NCI-H2171 (cell line): ENCODE data around the gene EMCN.
A peak's percentile ranks its signal among the peaks of the same experiment; 100 is the strongest.
"Not testable (repeated sequence)": the region's sequence is repeated elsewhere in the genome, so short reads cannot be mapped to it uniquely, and the experiment has no call there.

Experiments
- DNase-seq: peaks from one replicate; lab custom pipeline; 2025; lab: John Stamatoyannopoulos, UW

The EMCN gene

GRCh38 chr4:100379583-100380105 is 138.2 kb downstream of the EMCN start:
- DNase-seq, result no peak

GRCh38 chr4:100372432-100372831 is 145.4 kb downstream of the EMCN start:
- peak; percentile 1 for DNase-seq

DNA sequence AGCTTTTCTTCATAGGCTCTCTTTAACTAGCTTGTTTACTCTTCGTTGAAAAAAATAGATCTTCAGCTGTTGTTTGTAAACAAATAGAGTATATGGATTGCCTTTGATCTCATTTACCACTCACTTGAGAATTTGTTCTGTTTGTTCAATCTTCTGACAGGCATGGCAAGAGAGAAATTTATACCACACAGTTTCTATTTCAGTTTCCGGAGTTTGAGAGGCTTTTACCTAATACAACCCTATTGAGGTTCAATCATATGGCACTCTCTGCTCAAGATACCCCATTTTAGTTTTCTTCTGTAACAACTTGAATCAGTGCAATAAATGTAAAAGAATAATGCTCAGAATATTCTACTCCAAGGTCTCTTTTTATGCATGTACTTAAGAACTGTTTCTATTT is 148.0 kb downstream of the EMCN start:
- DNase-seq, result no peak

DNA sequence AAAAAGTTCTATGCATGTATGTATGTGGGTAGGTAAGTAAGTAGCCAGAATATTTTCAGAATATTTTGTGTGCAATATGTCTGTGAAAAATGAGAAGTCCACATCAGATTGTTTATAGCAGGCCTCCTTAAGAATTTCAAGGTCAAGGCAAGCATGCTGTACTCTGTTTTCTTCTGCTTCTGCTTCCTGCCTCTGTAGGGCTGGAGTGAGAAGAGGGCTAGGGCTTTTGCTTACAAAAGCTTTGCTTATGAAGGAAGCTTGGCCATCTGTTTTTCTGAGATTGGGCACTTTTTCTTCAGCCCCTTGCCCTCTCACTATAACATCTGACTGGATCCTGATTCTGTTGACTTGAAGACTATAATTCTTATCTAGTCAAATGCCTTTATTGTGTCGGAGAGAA is 150.4 kb downstream of the EMCN start:
- DNase-seq, result no peak

DNA sequence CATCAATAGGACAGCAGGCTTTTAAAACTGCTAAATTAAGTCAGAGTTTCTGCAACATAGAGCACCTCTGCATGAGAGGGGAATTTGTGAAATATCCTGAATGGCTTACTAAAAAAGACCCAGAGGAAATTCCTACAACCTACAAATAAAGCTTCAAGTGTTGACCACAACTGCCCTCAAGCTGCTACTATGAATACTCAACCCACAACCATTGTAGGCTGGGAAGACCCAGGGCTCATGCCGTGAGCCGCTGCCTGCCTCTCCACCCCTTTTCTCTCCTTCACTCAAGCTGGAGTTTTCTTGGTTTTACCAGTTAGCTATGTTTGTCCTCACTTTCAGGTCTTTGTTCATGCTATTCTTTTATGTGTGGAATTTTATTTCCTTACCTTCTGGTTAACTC is 151.6 kb downstream of the EMCN start:
- no peak for DNase-seq

- no peak for DNase-seq
Measured at GRCh38 chr4:100362366-100362765, 155.5 kb downstream of the EMCN start.

DNA sequence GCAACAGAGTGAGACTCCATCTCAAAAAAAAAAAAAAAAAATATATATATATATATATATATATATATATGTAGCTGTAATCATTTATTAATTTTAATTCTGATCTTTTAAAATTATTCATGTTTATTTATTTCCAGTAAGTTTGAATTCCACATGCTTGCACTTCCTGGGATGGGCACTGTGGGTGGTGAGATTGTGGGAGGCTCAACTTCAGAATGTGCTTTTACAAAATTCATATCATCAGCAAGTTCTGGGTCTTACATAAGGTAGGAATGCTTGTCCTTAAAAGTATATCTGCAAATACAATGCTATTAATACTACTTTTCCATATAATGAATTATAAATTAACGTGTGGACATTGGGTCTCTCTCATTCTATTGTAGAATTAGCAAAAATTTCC is 156.5 kb downstream of the EMCN start:
- DNase-seq, result no peak

DNA sequence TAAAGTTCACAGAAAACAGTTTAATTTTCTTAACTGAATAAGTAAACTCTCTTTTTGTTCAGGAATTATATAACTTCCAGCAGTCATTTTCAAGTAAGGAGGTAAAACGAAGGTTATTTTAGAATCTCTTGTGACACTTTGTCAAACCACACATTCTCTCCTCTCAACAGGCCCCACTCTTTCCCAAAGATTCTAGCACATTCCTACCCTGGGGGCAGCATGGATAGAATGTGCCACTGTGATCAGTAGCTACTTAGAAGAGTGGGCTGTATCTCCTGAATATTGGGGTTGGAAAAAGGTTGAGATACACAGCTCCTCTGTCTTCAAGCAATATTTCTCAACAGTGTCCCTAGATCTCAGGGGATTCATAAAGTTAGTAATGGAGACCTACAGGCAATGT is 157.6 kb downstream of the EMCN start:
- no peak for DNase-seq

DNA sequence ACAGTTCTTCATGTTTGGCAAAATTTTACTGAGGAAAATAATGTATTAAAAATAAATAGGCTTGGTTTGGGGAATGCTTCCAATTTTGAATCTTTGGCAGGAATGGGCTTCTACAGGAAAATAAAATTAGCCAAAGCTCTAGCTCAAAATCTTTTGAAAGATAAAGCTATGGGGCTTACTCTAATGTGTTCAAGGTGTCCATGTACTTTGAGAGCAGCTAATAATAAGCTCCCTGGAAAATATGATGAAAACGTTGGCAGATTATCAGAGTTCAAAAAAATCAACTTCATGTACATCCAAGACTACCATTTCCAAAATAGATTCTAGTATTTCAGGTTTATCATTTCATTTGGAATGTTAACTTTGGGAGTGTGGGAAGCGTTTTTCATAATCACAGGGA is 158.4 kb downstream of the EMCN start:
- DNase-seq, result no peak

GRCh38 chr4:100357542-100357941 is 160.3 kb downstream of the EMCN start:
- no peak for DNase-seq

DNA sequence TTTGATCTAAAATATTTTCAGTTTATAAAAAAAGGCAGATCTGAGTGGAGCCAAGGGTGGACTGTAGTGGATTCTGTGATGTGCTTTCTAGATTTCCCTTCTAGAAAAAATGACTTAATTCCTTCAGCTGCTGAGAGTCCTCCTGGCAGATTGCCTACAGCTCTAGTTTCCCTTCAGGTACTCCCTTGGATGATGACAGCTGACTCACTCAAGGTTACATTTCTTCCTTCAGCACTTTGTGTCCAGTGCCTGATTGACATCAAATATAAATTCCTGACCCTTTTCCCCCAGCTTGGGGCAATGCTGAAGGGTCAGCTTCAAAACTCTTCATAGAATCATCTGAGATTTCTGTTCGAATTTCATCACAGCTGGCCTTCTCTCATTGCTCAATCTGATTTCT is 161.7 kb downstream of the EMCN start:
- no peak for DNase-seq

DNA sequence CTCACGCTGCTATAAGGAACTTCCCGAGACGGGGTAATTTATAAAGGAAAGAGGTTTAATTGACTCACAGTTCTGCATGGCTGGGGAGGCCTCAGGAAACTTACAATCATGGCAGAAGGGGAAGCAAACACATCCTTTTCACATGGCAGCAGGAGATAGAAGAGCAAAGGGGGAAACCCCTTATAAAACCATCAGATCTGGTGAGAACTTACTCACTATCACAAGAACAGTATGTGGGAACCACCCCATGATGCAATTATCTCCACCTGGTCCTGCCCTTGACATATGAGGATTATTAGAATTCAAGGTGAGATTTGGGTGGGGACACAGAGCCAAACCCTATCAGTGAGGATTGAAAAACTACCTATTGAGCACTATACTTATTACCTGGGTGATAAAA is 165.5 kb downstream of the EMCN start:
- DNase-seq, result not testable (repeated sequence)

DNA sequence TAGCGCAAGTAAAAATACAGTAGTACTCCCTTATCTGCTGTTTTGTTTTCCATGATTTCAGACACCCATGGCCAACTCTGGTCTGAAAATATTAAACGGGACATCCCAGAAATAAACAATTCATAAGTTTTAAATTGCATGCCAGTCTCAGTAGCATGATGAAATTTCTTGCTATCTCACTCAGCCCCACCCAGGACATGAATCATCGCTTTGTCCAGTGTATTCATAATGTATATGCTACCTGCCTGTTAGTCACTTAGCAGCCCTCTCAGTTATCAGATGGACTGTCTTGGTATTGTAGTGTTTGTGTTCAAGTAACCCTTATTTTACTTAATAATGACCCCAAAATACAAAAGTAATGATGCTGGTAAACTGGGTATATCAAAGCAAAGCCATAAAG is 169.3 kb downstream of the EMCN start:
- no peak for DNase-seq

GRCh38 chr4:100347241-100347640 is 170.6 kb downstream of the EMCN start:
- no peak for DNase-seq

- DNase-seq, result no peak
Measured at GRCh38 chr4:100345585-100345984, 172.2 kb downstream of the EMCN start.
